ENCODE measurements around the gene TRIM15. TPM values are rescaled to one million over a fixed set of nuclear protein-coding genes. Genes with fewer than 3 reads are reported as not detected.

Gene TRIM15
- total and polyA plus RNA-seq, 10 of the 15 experiments (the other 5 are each of a cell fraction or from before 2014, with no cell fraction given) = 0.29 TPM; not detected in 9

DNA sequence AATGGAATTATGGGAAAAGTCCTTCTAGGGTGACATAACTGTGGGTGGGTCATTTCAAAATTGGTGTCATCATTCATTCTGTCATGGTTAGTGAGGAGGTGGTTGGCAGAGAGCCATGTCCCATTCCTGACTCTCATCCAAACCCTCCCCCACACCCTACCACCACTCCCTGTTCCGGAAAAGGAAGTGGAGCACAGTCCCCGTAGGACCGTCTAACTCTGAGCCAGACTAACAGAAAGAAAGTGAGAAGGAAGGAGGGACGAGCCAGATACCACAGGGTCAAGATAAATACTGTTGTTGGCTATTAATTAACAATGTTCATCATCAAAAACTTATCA is 7.1 kb upstream of the TRIM15 start:
- ChIA-PET POLR2A (no interaction called here), RAD21 (ENCODE audit: unreplicated experiment) (no interaction called here), SMC1A (ENCODE audit: uncharacterized antibody, unreplicated experiment) (no interaction called here), CTCF (no interaction called here)
- no peak overlapping the region for H3K27ac ChIP-seq (ENCODE audit: control insufficient read depth, insufficient read depth)
- no peaks in the 10 kb centered on the region for H4K20me1 ChIP-seq (ENCODE audit: control insufficient read depth, insufficient read depth)
- FAIRE-seq (no peak), ATAC-seq (no peak), DNase-seq (ENCODE audit: low read depth, low spot score) (no peak)
- in situ Hi-C loops (cut with MboI) (no loop called here), intact Hi-C loops (cut with micrococcal nuclease; ENCODE audit: unreplicated experiment) (no loop called here)
- H3K36me3 ChIP-seq (ENCODE audit: control insufficient read depth in 2 of 2, insufficient read depth in 2 of 2, low read length in 1 of 2) = no peaks in the 10 kb centered on the region
- 2% methylated on average over 4 of the region's 4 CpGs for WGBS (ENCODE audit: insufficient coverage, insufficient replicate concordance, low lambda C conversion rate, missing lambda C conversion rate)
- no peak overlapping the region for H3K9ac ChIP-seq (ENCODE audit: control insufficient read depth, insufficient read depth, low read length)
- H3K4me2 ChIP-seq (ENCODE audit: control insufficient read depth, insufficient read depth) = no peak overlapping the region
- TF ChIP-seq NFXL1 (IDR thresholded peaks at IDR 0.05; ENCODE audit: borderline replicate concordance) (no peak), ETV6 (conservative IDR thresholded peaks at IDR 0.05 in 1 of 2, IDR thresholded peaks at IDR 0.05 in 1 of 2; ENCODE audit: borderline replicate concordance in 1 of 2, low read depth in 1 of 2) (no peak), FOXK2 (IDR thresholded peaks at IDR 0.05) (no peak), JUND (IDR thresholded peaks at IDR 0.05; ENCODE audit: low read depth, low read length) (no peak), CBFB (IDR thresholded peaks at IDR 0.05; ENCODE audit: low read depth) (no peak), PML (IDR thresholded peaks at IDR 0.05; ENCODE audit: low read length) (no peak)
- TF ChIP-seq, protein P1, sequence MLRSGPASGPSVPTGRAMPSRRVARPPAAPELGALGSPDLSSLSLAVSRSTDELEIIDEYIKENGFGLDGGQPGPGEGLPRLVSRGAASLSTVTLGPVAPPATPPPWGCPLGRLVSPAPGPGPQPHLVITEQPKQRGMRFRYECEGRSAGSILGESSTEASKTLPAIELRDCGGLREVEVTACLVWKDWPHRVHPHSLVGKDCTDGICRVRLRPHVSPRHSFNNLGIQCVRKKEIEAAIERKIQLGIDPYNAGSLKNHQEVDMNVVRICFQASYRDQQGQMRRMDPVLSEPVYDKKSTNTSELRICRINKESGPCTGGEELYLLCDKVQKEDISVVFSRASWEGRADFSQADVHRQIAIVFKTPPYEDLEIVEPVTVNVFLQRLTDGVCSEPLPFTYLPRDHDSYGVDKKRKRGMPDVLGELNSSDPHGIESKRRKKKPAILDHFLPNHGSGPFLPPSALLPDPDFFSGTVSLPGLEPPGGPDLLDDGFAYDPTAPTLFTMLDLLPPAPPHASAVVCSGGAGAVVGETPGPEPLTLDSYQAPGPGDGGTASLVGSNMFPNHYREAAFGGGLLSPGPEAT (IDR thresholded peaks at IDR 0.05; ENCODE audit: low read depth) = no peak
- TF ChIP-seq, protein P2, sequence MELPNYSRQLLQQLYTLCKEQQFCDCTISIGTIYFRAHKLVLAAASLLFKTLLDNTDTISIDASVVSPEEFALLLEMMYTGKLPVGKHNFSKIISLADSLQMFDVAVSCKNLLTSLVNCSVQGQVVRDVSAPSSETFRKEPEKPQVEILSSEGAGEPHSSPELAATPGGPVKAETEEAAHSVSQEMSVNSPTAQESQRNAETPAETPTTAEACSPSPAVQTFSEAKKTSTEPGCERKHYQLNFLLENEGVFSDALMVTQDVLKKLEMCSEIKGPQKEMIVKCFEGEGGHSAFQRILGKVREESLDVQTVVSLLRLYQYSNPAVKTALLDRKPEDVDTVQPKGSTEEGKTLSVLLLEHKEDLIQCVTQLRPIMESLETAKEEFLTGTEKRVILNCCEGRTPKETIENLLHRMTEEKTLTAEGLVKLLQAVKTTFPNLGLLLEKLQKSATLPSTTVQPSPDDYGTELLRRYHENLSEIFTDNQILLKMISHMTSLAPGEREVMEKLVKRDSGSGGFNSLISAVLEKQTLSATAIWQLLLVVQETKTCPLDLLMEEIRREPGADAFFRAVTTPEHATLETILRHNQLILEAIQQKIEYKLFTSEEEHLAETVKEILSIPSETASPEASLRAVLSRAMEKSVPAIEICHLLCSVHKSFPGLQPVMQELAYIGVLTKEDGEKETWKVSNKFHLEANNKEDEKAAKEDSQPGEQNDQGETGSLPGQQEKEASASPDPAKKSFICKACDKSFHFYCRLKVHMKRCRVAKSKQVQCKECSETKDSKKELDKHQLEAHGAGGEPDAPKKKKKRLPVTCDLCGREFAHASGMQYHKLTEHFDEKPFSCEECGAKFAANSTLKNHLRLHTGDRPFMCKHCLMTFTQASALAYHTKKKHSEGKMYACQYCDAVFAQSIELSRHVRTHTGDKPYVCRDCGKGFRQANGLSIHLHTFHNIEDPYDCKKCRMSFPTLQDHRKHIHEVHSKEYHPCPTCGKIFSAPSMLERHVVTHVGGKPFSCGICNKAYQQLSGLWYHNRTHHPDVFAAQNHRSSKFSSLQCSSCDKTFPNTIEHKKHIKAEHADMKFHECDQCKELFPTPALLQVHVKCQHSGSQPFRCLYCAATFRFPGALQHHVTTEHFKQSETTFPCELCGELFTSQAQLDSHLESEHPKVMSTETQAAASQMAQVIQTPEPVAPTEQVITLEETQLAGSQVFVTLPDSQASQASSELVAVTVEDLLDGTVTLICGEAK (IDR thresholded peaks at IDR 0.05; ENCODE audit: borderline replicate concordance) = no peak
- TF ChIP-seq, protein P3, sequence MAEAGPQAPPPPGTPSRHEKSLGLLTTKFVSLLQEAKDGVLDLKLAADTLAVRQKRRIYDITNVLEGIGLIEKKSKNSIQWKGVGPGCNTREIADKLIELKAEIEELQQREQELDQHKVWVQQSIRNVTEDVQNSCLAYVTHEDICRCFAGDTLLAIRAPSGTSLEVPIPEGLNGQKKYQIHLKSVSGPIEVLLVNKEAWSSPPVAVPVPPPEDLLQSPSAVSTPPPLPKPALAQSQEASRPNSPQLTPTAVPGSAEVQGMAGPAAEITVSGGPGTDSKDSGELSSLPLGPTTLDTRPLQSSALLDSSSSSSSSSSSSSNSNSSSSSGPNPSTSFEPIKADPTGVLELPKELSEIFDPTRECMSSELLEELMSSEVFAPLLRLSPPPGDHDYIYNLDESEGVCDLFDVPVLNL (IDR thresholded peaks at IDR 0.05; ENCODE audit: low read depth, low read length) = no peak
- peaks cover 2% of the 10 kb centered on the region in 2 experiments; a peak in 3 of 4 replicates for H3K27me3 ChIP-seq (replicated peaks in 1 of 2; ENCODE audit: control insufficient read depth in 2 of 2, insufficient read depth in 2 of 2, low read length in 1 of 2)
- peaks cover 4% of the 10 kb centered on the region; the same call in 1 of the 2 replicates for H3K4me1 ChIP-seq (ENCODE audit: control insufficient read depth, insufficient read depth, low read length)
- H2AFZ ChIP-seq (ENCODE audit: control insufficient read depth, low read depth, low read length) = no peak overlapping the region
- H3K79me2 ChIP-seq (ENCODE audit: control insufficient read depth, insufficient read depth, low read length) = no peaks in the 10 kb centered on the region
- no peaks in the 10 kb centered on the region for H3K9me3 ChIP-seq (replicated peaks; ENCODE audit: control insufficient read depth, insufficient read depth, low read length)
- no TSS peak for BruUV-seq (replicated peaks)
- no peak overlapping the region for H3K4me3 ChIP-seq

Measured in GM12878 (cell line).